HEK293 (cell line): ENCODE measurements around the gene KIAA0319L.
A peak's percentile ranks its signal among the peaks of the same experiment; 100 is the strongest.
"Not testable (repeated sequence)": the region's sequence is repeated elsewhere in the genome, so short reads cannot be mapped to it uniquely, and the experiment has no call there.

Source experiments
- CTCF ChIA-PET: fragments of 350-600 bp; formaldehyde crosslinking; extraction: SDS; loops from one replicate; lab custom pipeline; 2021; ENCODE audit warnings: antibody characterized with exemption; lab: Yijun Ruan, JAX
- POLR2A ChIA-PET: fragments of 300-600 bp; formaldehyde crosslinking; extraction: SDS; loops from one replicate; lab custom pipeline; 2020; ENCODE audit warnings: antibody characterized with exemption, inconsistent platforms; lab: Yijun Ruan, JAX
- H3K27ac ChIP-seq: fragments of 200-500 bp; sonication (Bioruptor generic); 2 replicates; pipeline ENCODE4 v1.5.1; 2014; ENCODE audit warnings: low read depth, low read length, control low read depth, inconsistent platforms; ENCODE audit errors: extremely low read depth
- H3K36me3 ChIP-seq, 2 experiments: fragments of 200-500 bp in 1 of 2; sonication (Bioruptor generic) in 1 of 2; 1 replicate in 1 of 2; 2 replicates in 1 of 2; pipeline ENCODE4 v1.5.1; 2014 to 2017; ENCODE audit warnings: inconsistent platforms in 2 of 2, low read length in 2 of 2; ENCODE audit not compliant: control insufficient read depth in 2 of 2, insufficient read depth in 1 of 2
- H3K4me1 ChIP-seq: fragments of 200-500 bp; sonication (Bioruptor generic); 2 replicates; pipeline ENCODE4 v1.5.1; 2014; ENCODE audit warnings: mild to moderate bottlenecking, low read length, inconsistent platforms; ENCODE audit not compliant: control insufficient read depth, insufficient read depth
- H3K4me3 ChIP-seq: 2 replicates; pipeline ENCODE4 v1.5.1; 2011; ENCODE audit warnings: low read depth, mild to moderate bottlenecking, control low read depth, low read length, moderate library complexity
- H3K9me3 ChIP-seq: fragments of 200-500 bp; sonication (Bioruptor generic); 2 replicates; pipeline ENCODE4 v1.5.1; 2014; ENCODE audit warnings: low read depth, low read length, inconsistent platforms; ENCODE audit not compliant: control insufficient read depth, insufficient read depth
- HOXA7 ChIP-seq: sonication (generic); formaldehyde crosslinking; IDR thresholded peaks from 2 replicates; pipeline ENCODE4 v1.8.1; 2022; ENCODE audit warnings: missing genetic modification reagents, borderline replicate concordance
- PRDM6 ChIP-seq: fragments of 450-650 bp; formaldehyde crosslinking; IDR thresholded peaks from 2 replicates; pipeline ENCODE4 v1.5.1; 2017; ENCODE audit warnings: missing biosample characterization, missing genetic modification characterization
- SP2 ChIP-seq: fragments of 450-650 bp; formaldehyde crosslinking; IDR thresholded peaks from 2 replicates; pipeline ENCODE4 v1.5.1; 2016; ENCODE audit warnings: missing biosample characterization, missing genetic modification characterization
- ZNF121 ChIP-seq: fragments of 450-650 bp; formaldehyde crosslinking; IDR thresholded peaks from 2 replicates; pipeline ENCODE4 v1.5.1; 2016; ENCODE audit warnings: missing biosample characterization, missing genetic modification characterization
- ZNF148 ChIP-seq: fragments of 450-650 bp; formaldehyde crosslinking; IDR thresholded peaks from 2 replicates; pipeline ENCODE4 v1.5.0; 2017; ENCODE audit warnings: missing biosample characterization, missing genetic modification characterization, borderline replicate concordance
- ZNF19 ChIP-seq: fragments of 450-650 bp; formaldehyde crosslinking; IDR thresholded peaks from 2 replicates; pipeline ENCODE4; 2016; ENCODE audit warnings: missing biosample characterization, missing genetic modification characterization, low read depth
- ZNF513 ChIP-seq: fragments of 450-650 bp; IDR thresholded peaks from 2 replicates; pipeline ENCODE4 v1.5.1; 2018; ENCODE audit warnings: missing biosample characterization, missing genetic modification characterization
- ZNF548 ChIP-seq: fragments of 450-650 bp; formaldehyde crosslinking; IDR thresholded peaks from 2 replicates; pipeline ENCODE4 v1.5.1; 2016; ENCODE audit warnings: missing biosample characterization, missing genetic modification characterization
- ZNF571 ChIP-seq: fragments of 450-650 bp; formaldehyde crosslinking; IDR thresholded peaks from 2 replicates; pipeline ENCODE4 v1.5.0; 2017; ENCODE audit warnings: missing biosample characterization, missing genetic modification characterization
- ZNF623 ChIP-seq: fragments of 450-650 bp; formaldehyde crosslinking; IDR thresholded peaks from 2 replicates; pipeline ENCODE4 v1.5.1; 2016; ENCODE audit warnings: missing biosample characterization, missing genetic modification characterization
- ZNF692 ChIP-seq: fragments of 450-650 bp; formaldehyde crosslinking; IDR thresholded peaks from 2 replicates; pipeline ENCODE4 v1.5.1; 2016; ENCODE audit warnings: missing biosample characterization, missing genetic modification characterization
- ZNF768 ChIP-seq: fragments of 450-650 bp; formaldehyde crosslinking; IDR thresholded peaks from 2 replicates; pipeline ENCODE4 v1.5.1; 2018; ENCODE audit warnings: missing biosample characterization, mild to moderate bottlenecking, missing genetic modification characterization

Gene KIAA0319L

GRCh38 chr1:35587736-35588135, 30.5 kb upstream of the KIAA0319L start:
- no peak for TF ChIP-seq ZNF19 (tag by site-specific recombination)
- no peak for TF ChIP-seq ZNF121 (tag by site-specific recombination)
- TF ChIP-seq ZNF148 = no peak
- no peak for TF ChIP-seq ZNF548 (tag by site-specific recombination)
- no peak for TF ChIP-seq ZNF692 (tag by site-specific recombination)
- no peak for TF ChIP-seq HOXA7 (CRISPR knock-in tag)
- TF ChIP-seq SP2 (tag by site-specific recombination) = no peak
- no peak for TF ChIP-seq ZNF513 (tag by site-specific recombination)
- no peak for TF ChIP-seq PRDM6
- no peak for TF ChIP-seq ZNF623 (tag by site-specific recombination)
- ChIA-PET POLR2A (no interaction called here), CTCF (interaction anchor here (1.1 kb wide), 1 partner anchor 16 kb away, joined by 3 read pairs; no protein-coding TSS in a partner anchor)
- Histone ChIP-seq H3K36me3 (peaks cover 0 to 9% of the 10 kb centered on the region in 2 experiments; a peak in 1 of 3 replicates), H3K4me1 (no peaks in the 10 kb centered on the region), H3K27ac (no peak overlapping the region), H3K4me3 (no peak overlapping the region), H3K9me3 (no peaks in the 10 kb centered on the region)

- ChIA-PET POLR2A (interaction anchor here (0.9 kb wide), 1 partner anchor 183 kb away, joined by 3 read pairs; no protein-coding TSS in a partner anchor), CTCF (interaction anchor here (1.1 to 2.9 kb wide), 2 partner anchors 17 to 18 kb away, joined by 3 to 16 read pairs; no protein-coding TSS in a partner anchor)
- no peak overlapping the region for H3K4me3 ChIP-seq
- H3K27ac ChIP-seq = no peak overlapping the region
- H3K9me3 ChIP-seq = no peaks in the 10 kb centered on the region
- no peaks in the 10 kb centered on the region for H3K4me1 ChIP-seq
- no peak for TF ChIP-seq ZNF571 (tag by site-specific recombination)
- TF ChIP-seq ZNF768 = 0 out of 2 replicates have a peak, but pooled peaks have one; percentile 14
- H3K36me3 ChIP-seq = peaks cover 0 to 7% of the 10 kb centered on the region in 2 experiments; a peak in 1 of 3 replicates
Measured at GRCh38 chr1:35586808-35587207, 29.6 kb upstream of the KIAA0319L start.

- ChIA-PET CTCF (interaction anchor here (0.8 to 2.9 kb wide), 4 partner anchors 15 to 129 kb away, joined by 5 to 16 read pairs (median 10); no protein-coding TSS in a partner anchor), POLR2A (interaction anchor here (0.9 kb wide), 1 partner anchor 184 kb away, joined by 3 read pairs; no protein-coding TSS in a partner anchor)
Measured at GRCh38 chr1:35585805-35586204, 28.6 kb upstream of the KIAA0319L start.

More at GRCh38 chr1:35585805-35586204, 28.6 kb upstream of the KIAA0319L start:
- H3K36me3 ChIP-seq, H3K4me1 ChIP-seq, H3K4me3 ChIP-seq, H3K27ac ChIP-seq, H3K9me3 ChIP-seq: not testable (repeated sequence)
- TF ChIP-seq ZNF121 (tag by site-specific recombination) = peak; percentile 74
